Stimulated activated CD4-positive, alpha-beta T cell treated with anti-CD3 and anti-CD28 coated beads, Interleukin-12 subunit alpha, Interleukin-12 subunit beta, amount 100 ng/mL, for 4 hours (primary cell): ENCODE results near the gene ZDHHC11.
"Not testable (repeated sequence)": the region's sequence is repeated elsewhere in the genome, so short reads cannot be mapped to it uniquely, and the experiment has no call there.

ENCODE experiments used
- DNase-seq: peaks from one replicate; pipeline ENCODE4 v3.0.0-alpha.2; 2020

Gene ZDHHC11

GRCh38 chr5:774304-774703 is 76.5 kb downstream of the ZDHHC11 start:
- not testable (repeated sequence) for DNase-seq

GRCh38 chr5:773517-774264 is 77.1 kb downstream of the ZDHHC11 start:
- DNase-seq = no peak

- not testable (repeated sequence) for DNase-seq
Observed at GRCh38 chr5:772931-773330, 77.9 kb downstream of the ZDHHC11 start.

- DNase-seq = not testable (repeated sequence)
Observed at GRCh38 chr5:772547-772890, 78.3 kb downstream of the ZDHHC11 start.

GRCh38 chr5:771841-772546 is 78.8 kb downstream of the ZDHHC11 start:
- DNase-seq = not testable (repeated sequence)

GRCh38 chr5:771087-771781 is 79.6 kb downstream of the ZDHHC11 start:
- DNase-seq = not testable (repeated sequence)

GRCh38 chr5:770585-770984 is 80.2 kb downstream of the ZDHHC11 start:
- not testable (repeated sequence) for DNase-seq

- DNase-seq = not testable (repeated sequence)
Observed at GRCh38 chr5:769485-770145, 81.2 kb downstream of the ZDHHC11 start.

GRCh38 chr5:766666-767431 is 83.9 kb downstream of the ZDHHC11 start:
- DNase-seq = no peak

GRCh38 chr5:765948-766631 is 84.7 kb downstream of the ZDHHC11 start:
- DNase-seq = no peak

GRCh38 chr5:763998-764781 is 86.6 kb downstream of the ZDHHC11 start:
- no peak for DNase-seq

GRCh38 chr5:763397-763796 is 87.4 kb downstream of the ZDHHC11 start:
- DNase-seq = no peak

GRCh38 chr5:762996-763395 is 87.8 kb downstream of the ZDHHC11 start:
- not testable (repeated sequence) for DNase-seq

GRCh38 chr5:761854-762710 is 88.7 kb downstream of the ZDHHC11 start:
- DNase-seq = no peak

- DNase-seq = no peak
Observed at GRCh38 chr5:761059-761771, 89.6 kb downstream of the ZDHHC11 start.

- DNase-seq = no peak
Observed at GRCh38 chr5:760363-761058, 90.3 kb downstream of the ZDHHC11 start.

GRCh38 chr5:759781-760362 is 90.9 kb downstream of the ZDHHC11 start:
- no peak for DNase-seq

GRCh38 chr5:759111-759751 is 91.6 kb downstream of the ZDHHC11 start:
- no peak for DNase-seq
